PFSK-1 (cell line): ENCODE measurements around the gene POU3F2.
A peak's percentile ranks its signal among the peaks of the same experiment; 100 is the strongest.

ENCODE experiments used
- FOXP2 ChIP-seq: optimal IDR thresholded peaks from 2 replicates; pipeline ENCODE3; 2011; ENCODE audit warnings: borderline replicate concordance, control low read depth, inconsistent platforms; ENCODE audit not compliant: insufficient read depth; ENCODE audit errors: extremely low read length, extremely low read depth
- POLR2AphosphoS5 ChIP-seq: IDR thresholded peaks from 2 replicates; pipeline ENCODE4 v1.6.1; 2012; ENCODE audit warnings: low read depth, mild to moderate bottlenecking, control low read depth, low read length, moderate library complexity
- REST ChIP-seq, 2 experiments: IDR thresholded peaks; 2 replicates each; pipeline versions ENCODE4 v1.6.1 to v1.8.0; 2011 to 2012; ENCODE audit warnings: low read depth in 2 of 2, low read length in 2 of 2, control low read depth in 1 of 2, inconsistent platforms in 1 of 2, mild to moderate bottlenecking in 1 of 2, moderate library complexity in 1 of 2; ENCODE audit not compliant: insufficient read depth in 1 of 2
- SIN3A ChIP-seq: IDR thresholded peaks from 2 replicates; pipeline ENCODE4 v1.6.1; 2012; ENCODE audit warnings: mild to moderate bottlenecking, low read length, moderate library complexity, borderline replicate concordance; ENCODE audit not compliant: insufficient read depth
- TAF1 ChIP-seq: IDR thresholded peaks from 2 replicates; pipeline ENCODE4 v1.6.1; 2012; ENCODE audit warnings: low read length, control low read depth, borderline replicate concordance; ENCODE audit not compliant: insufficient read depth

The POU3F2 gene

GRCh38 chr6:98833057-98833306 lies 1.4 kb upstream of the POU3F2 start:
- TF ChIP-seq SIN3A (no peak), POLR2AphosphoS5 (no peak), FOXP2 (no peak), REST (IDR thresholded peaks at IDR 0.05; ENCODE audit: insufficient read depth in 1 of 2, low read depth in 2 of 2, low read length in 2 of 2) (no peak), TAF1 (no peak)

GRCh38 chr6:98833307-98834059 lies 891 bp upstream of the POU3F2 start:
- TF ChIP-seq SIN3A = no peak
- TF ChIP-seq TAF1 = no peak
- TF ChIP-seq POLR2AphosphoS5 = no peak
- no peak for TF ChIP-seq REST (IDR thresholded peaks at IDR 0.05; ENCODE audit: insufficient read depth in 1 of 2, low read depth in 2 of 2, low read length in 2 of 2)
- no peak for TF ChIP-seq FOXP2

- TF ChIP-seq FOXP2 (peak; percentile 8), REST (IDR thresholded peaks at IDR 0.05; ENCODE audit: insufficient read depth in 1 of 2, low read depth in 2 of 2, low read length in 2 of 2) (no peak), TAF1 (no peak)
Measured at GRCh38 chr6:98835149-98836024, 1.0 kb downstream of the POU3F2 start.

GRCh38 chr6:98836025-98836961 lies 1.9 kb downstream of the POU3F2 start:
- TF ChIP-seq TAF1 = no peak
- no peak for TF ChIP-seq REST (IDR thresholded peaks at IDR 0.05; ENCODE audit: insufficient read depth in 1 of 2, low read depth in 2 of 2, low read length in 2 of 2)
